Fibroblast of pulmonary artery (primary cell): ENCODE measurements around the gene POU2AF3.
"Not testable (repeated sequence)": the region's sequence is repeated elsewhere in the genome, so short reads cannot be mapped to it uniquely, and the experiment has no call there.

Source experiments
- DNase-seq: peaks from one replicate; pipeline ENCODE4 v3.0.0-alpha.2; 2010; ENCODE audit warnings: low read depth
- H3K4me3 ChIP-seq: replicated peaks from 2 replicates; pipeline ENCODE4 v1.5.1; 2011; ENCODE audit warnings: low read depth, mild to moderate bottlenecking, control low read depth, low read length, moderate library complexity
- TF ChIP-seq, protein P1 (sequence below): IDR thresholded peaks from 2 replicates; pipeline ENCODE4 v1.5.1; 2011; ENCODE audit warnings: mild to moderate bottlenecking, control low read depth, low read length, inconsistent platforms; ENCODE audit errors: missing control alignments

The POU2AF3 gene

DNA sequence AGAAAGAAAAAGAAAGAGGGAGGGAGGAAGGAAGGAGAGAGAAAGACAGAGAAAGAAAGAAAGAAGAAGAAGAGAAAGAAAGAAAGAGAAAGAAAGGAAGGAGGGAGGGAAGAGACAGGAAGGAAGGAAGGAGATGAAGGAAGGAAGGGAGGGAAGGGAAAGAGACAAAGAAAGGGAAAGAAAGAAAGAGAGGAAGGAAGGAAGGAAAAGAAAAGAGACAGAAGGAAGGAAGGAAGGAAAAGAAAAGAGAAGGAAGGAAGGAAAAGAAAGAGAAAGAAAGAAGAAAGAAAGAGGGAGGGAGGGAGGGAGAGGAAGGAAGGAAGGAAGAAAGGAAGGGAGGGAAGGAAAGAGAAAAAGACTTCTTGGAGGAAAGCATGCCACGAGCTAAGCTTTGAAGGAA, 33.7 kb upstream of the POU2AF3 start:
- DNase-seq = no peak
- H3K4me3 ChIP-seq = no peak overlapping the region
- TF ChIP-seq, protein P1, sequence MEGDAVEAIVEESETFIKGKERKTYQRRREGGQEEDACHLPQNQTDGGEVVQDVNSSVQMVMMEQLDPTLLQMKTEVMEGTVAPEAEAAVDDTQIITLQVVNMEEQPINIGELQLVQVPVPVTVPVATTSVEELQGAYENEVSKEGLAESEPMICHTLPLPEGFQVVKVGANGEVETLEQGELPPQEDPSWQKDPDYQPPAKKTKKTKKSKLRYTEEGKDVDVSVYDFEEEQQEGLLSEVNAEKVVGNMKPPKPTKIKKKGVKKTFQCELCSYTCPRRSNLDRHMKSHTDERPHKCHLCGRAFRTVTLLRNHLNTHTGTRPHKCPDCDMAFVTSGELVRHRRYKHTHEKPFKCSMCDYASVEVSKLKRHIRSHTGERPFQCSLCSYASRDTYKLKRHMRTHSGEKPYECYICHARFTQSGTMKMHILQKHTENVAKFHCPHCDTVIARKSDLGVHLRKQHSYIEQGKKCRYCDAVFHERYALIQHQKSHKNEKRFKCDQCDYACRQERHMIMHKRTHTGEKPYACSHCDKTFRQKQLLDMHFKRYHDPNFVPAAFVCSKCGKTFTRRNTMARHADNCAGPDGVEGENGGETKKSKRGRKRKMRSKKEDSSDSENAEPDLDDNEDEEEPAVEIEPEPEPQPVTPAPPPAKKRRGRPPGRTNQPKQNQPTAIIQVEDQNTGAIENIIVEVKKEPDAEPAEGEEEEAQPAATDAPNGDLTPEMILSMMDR = no peak

DNA sequence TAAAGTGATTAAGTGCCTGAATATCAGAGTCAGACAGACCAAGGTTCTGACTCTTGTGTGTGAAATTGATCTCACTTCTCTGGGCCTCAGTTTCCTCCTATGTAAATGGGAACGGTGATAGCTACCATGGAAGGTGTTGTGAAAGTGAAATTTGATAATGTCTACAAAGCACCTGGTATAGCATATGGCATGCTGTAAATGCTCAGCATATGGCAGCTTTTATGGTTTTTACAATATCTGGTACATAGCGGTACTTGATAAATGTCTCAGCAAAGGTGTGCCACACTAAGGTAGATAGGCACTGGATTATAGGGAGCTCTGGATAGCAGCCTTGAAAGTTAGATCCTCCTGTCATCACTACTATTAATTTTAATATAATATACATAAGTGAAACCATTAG, 32.9 kb upstream of the POU2AF3 start:
- TF ChIP-seq, protein P1 = no peak
- DNase-seq = no peak

DNA sequence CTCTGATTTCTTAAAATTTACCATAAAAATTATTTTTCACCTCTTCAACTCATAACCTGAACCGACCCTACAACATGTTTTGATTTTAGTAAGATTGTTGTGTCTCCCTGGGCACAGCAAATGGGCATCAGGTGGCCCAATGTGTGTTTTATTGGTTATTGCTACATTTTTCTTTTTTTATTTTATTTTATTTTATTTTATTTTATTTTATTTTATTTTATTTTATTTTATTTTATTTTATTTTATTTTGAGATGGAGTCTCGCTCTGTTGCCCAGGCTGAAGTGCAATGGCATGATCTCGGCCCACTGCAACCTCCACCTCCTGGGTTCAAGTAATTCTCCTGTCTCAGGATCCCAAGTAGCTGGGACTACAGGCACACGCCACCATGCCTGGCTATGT, 30.0 kb upstream of the POU2AF3 start:
- DNase-seq, H3K4me3 ChIP-seq: not testable (repeated sequence)

More for the DNA sequence above, 32.9 kb upstream of the POU2AF3 start:
- H3K4me3 ChIP-seq = no peak overlapping the region

DNA sequence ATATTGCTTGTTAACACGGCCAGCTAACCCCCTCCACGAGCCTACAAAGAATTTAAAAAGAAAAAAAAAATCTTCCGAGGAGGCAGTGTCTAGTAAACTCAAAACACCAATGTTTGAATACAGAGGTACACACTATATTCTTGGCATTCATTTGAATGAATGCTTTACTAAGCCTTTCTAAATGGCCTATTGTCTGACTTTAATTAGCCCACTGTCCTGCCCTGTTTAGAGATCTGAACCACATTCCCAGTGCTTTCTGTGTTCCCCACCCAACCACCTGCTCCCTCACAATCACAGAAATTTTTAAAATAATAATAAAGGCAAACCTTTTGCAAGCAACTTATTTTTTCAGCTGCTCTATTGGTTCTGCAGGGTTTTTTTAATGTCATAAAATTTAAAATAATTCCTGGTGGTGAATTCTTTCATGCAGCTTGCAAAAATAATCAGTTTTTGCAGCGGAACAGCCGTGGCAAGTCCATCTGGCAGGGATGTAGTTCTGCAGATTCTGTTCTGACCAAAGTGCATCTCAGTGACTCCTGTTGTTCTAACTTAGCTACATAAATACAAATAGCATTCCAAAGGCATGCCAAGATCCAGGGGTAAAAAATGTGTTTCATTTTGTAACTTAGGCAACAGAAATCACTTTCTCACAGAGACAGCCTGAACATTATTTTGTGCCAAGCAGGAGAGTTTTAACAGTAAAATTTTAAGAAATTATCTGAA, 29.0 kb upstream of the POU2AF3 start:
- no peak overlapping the region for H3K4me3 ChIP-seq
- peak; percentile 18 for DNase-seq
- TF ChIP-seq, protein P1 = no peak

DNA sequence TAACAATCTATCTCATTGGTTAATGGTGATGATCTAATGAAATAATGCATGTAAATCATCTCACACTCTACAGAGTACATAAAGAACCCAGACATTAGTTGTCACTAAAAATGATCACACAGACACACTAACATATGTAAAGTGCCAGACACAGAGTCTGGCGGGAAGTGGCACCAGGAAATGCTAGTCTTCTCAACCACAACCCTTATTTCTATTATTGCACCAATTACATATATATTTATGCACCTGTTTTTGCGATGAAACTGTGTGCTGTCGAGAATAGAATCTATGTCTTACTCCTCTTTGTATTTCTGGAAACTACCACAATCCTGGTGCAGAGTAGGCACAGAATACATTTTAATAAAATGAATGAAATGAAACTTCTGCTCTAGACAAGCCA, 25.9 kb upstream of the POU2AF3 start:
- TF ChIP-seq, protein P1 = no peak
- no peak overlapping the region for H3K4me3 ChIP-seq
- no peak for DNase-seq

DNA sequence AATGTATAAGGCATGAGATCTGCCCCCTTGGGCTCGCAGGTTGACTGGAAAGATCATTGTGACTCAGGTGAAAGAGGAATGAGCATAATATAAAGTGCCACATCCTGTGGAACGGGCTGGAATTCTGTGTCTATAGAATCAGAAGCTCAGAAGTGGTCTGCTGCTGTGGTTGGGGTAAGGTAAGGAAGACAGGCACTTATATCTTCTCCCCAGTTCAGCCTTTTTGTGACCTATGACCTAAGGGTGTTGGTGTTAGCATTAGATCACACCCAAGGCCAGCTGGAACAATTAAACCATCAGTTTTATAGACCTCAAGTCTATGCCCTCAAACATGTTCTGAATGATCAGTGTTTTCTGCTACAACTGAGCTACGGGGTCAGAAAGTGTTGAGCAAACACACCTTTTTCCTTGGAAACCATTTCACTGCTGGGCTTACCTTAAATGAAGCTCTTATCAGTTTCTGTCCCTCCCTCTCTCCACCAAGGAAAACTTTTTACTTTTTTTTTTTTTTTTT, 15.7 kb upstream of the POU2AF3 start:
- no peak overlapping the region for H3K4me3 ChIP-seq
- TF ChIP-seq, protein P1 = no peak
- no peak for DNase-seq

DNA sequence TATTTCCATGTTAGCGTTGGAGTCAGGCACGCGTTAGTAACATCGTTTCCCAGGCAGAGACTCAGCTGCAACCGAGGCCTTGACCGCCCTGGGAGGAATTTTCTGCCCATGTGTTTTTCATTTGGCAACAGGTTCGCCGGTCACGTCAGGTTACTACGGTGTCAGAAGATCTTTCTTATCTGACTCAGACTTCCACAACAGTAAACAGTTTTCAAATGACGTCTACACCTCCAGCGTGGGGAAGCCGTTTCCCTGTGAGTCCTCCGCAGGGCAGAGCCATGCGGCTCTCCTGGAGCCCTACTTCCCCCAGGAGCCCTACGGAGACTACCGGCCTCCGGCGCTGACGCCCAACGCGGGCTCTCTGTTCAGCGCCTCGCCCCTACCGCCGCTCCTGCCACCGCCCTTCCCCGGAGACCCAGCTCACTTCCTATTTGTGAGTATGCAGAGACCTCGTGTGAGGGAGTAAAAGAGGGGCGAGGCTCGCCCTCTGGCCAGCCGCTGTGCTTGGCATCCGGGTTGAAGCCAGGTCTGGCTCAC, 14.3 kb upstream of the POU2AF3 start:
- DNase-seq = no peak
- TF ChIP-seq, protein P1 = no peak
- H3K4me3 ChIP-seq = no peak overlapping the region
